Measurements from ENCODE around the gene PCP2. TPM values are rescaled to one million over a fixed set of nuclear protein-coding genes. Genes with fewer than 3 reads are reported as not detected.

Gene PCP2
- total RNA-seq, 1 experiment from 2014 or later = 1.9 TPM

- Histone ChIP-seq H3K9me3 (no peaks in the 10 kb centered on the region), H3K36me3 (ENCODE audit: control insufficient read depth, insufficient read depth, low read length) (peaks cover 2% of the 10 kb centered on the region), H3K4me3 (ENCODE audit: low read depth, low read length) (no peak overlapping the region), H3K4me1 (no peaks in the 10 kb centered on the region), H3K27me3 (replicated peaks; ENCODE audit: control insufficient read depth, insufficient read depth, low read length) (no peaks in the 10 kb centered on the region)
- no peak overlapping the region for H3K4me3 Mint-ChIP-seq (ENCODE audit: unreplicated experiment)
- intact Hi-C loops (cut with micrococcal nuclease; ENCODE audit: unreplicated experiment) = no loop called here
- no peaks in the 10 kb centered on the region for H3K27me3 Mint-ChIP-seq (ENCODE audit: insufficient read depth, unreplicated experiment)
- ChIA-PET POLR2A (no interaction called here), CTCF (no interaction called here)
- TF ChIP-seq CTCF (IDR thresholded peaks at IDR 0.05; ENCODE audit: insufficient read depth in 1 of 2, low read depth in 1 of 2, low read length in 1 of 2, severe bottlenecking in 1 of 2, unreplicated experiment in 1 of 2) = no peak
- H3K4me1 Mint-ChIP-seq (ENCODE audit: low read depth, unreplicated experiment) = no peaks in the 10 kb centered on the region
- H3K36me3 Mint-ChIP-seq (ENCODE audit: insufficient read depth, unreplicated experiment) = peaks cover 13% of the 10 kb centered on the region
- no peak for DNase-seq
- no TSS peak for BruUV-seq (replicated peaks)
- peak overlapping the region; percentile 57 for H3K27ac Mint-ChIP-seq (ENCODE audit: unreplicated experiment)
- H3K9me3 Mint-ChIP-seq (ENCODE audit: unreplicated experiment) = peaks cover 9% of the 10 kb centered on the region
These were observed 9.5 kb upstream of the PCP2 start for GRCh38 chr19:7643031-7643415.

GRCh38 chr19:7642295-7643030 is 8.9 kb upstream of the PCP2 start:
- TF ChIP-seq CTCF (IDR thresholded peaks at IDR 0.05; ENCODE audit: insufficient read depth in 1 of 2, low read depth in 1 of 2, low read length in 1 of 2, severe bottlenecking in 1 of 2, unreplicated experiment in 1 of 2) = no peak
- no peak overlapping the region for H3K27ac Mint-ChIP-seq (ENCODE audit: unreplicated experiment)
- intact Hi-C loops (cut with micrococcal nuclease; ENCODE audit: unreplicated experiment) = no loop called here
- Histone ChIP-seq H3K4me3 (ENCODE audit: low read depth, low read length) (no peak overlapping the region), H3K36me3 (ENCODE audit: control insufficient read depth, insufficient read depth, low read length) (peaks cover 2% of the 10 kb centered on the region), H3K27me3 (replicated peaks; ENCODE audit: control insufficient read depth, insufficient read depth, low read length) (no peaks in the 10 kb centered on the region), H3K4me1 (no peaks in the 10 kb centered on the region), H3K9me3 (no peaks in the 10 kb centered on the region)
- ChIA-PET CTCF (interaction anchor here (1.4 to 1.5 kb wide), 2 partner anchors 38 to 74 kb away, joined by 5 to 6 read pairs; partner anchors contain the start of gene TRAPPC5), POLR2A (interaction anchor here (0.6 kb wide), 1 partner anchor 74 kb away, joined by 3 read pairs; no protein-coding TSS in a partner anchor)
- no peaks in the 10 kb centered on the region for H3K4me1 Mint-ChIP-seq (ENCODE audit: low read depth, unreplicated experiment)
- peaks cover 16% of the 10 kb centered on the region for H3K36me3 Mint-ChIP-seq (ENCODE audit: insufficient read depth, unreplicated experiment)
- H3K27me3 Mint-ChIP-seq (ENCODE audit: insufficient read depth, unreplicated experiment) = no peaks in the 10 kb centered on the region
- peaks cover 9% of the 10 kb centered on the region for H3K9me3 Mint-ChIP-seq (ENCODE audit: unreplicated experiment)
- no TSS peak for BruUV-seq (replicated peaks)
- H3K4me3 Mint-ChIP-seq (ENCODE audit: unreplicated experiment) = no peak overlapping the region
- no peak for DNase-seq

GRCh38 chr19:7641290-7642276 is 8.1 kb upstream of the PCP2 start:
- intact Hi-C loops (cut with micrococcal nuclease; ENCODE audit: unreplicated experiment) = no loop called here
- DNase-seq = no peak
- Histone ChIP-seq H3K36me3 (ENCODE audit: control insufficient read depth, insufficient read depth, low read length) (peaks cover 2% of the 10 kb centered on the region), H3K4me1 (peaks cover 1% of the 10 kb centered on the region; the same call in 1 of the 2 replicates), H3K27me3 (replicated peaks; ENCODE audit: control insufficient read depth, insufficient read depth, low read length) (no peaks in the 10 kb centered on the region), H3K9me3 (no peaks in the 10 kb centered on the region), H3K4me3 (ENCODE audit: low read depth, low read length) (no peak overlapping the region)
- Mint-ChIP-seq H3K9me3 (ENCODE audit: unreplicated experiment) (peaks cover 9% of the 10 kb centered on the region), H3K36me3 (ENCODE audit: insufficient read depth, unreplicated experiment) (peaks cover 24% of the 10 kb centered on the region), H3K27ac (ENCODE audit: unreplicated experiment) (no peak overlapping the region), H3K4me1 (ENCODE audit: low read depth, unreplicated experiment) (no peaks in the 10 kb centered on the region), H3K27me3 (ENCODE audit: insufficient read depth, unreplicated experiment) (no peaks in the 10 kb centered on the region), H3K4me3 (ENCODE audit: unreplicated experiment) (no peak overlapping the region)
- no TSS peak for BruUV-seq (replicated peaks)
- ChIA-PET POLR2A (interaction anchor here (0.6 to 0.8 kb wide), 3 partner anchors 39 to 158 kb away, joined by 3 read pairs; partner anchors contain the start of gene TRAPPC5), CTCF (interaction anchor here (1.4 to 1.5 kb wide), 2 partner anchors 39 to 73 kb away, joined by 5 to 6 read pairs; partner anchors contain the start of gene TRAPPC5)
- TF ChIP-seq CTCF (IDR thresholded peaks at IDR 0.05; ENCODE audit: insufficient read depth in 1 of 2, low read depth in 1 of 2, low read length in 1 of 2, severe bottlenecking in 1 of 2, unreplicated experiment in 1 of 2) = peak in 1 of 2 experiments; percentile 7

Measured in Caco-2 (cell line).